ENCODE data around the gene TBX21.

TBX21 gene

GRCh38 chr17:47741109-47741792, 8.2 kb downstream of the TBX21 start:
- ChIA-PET POLR2A (interaction anchor here (1.4 kb wide), 1 partner anchor 37 kb away, joined by 3 read pairs; no protein-coding TSS in a partner anchor), CTCF (interaction anchor here (0.5 to 5.7 kb wide), 14 partner anchors 8 to 1021 kb away, joined by 3 to 58 read pairs (median 4); partner anchors contain the start of gene TBX21)
- H3K4me1 ChIP-seq (ENCODE audit: control insufficient read depth, insufficient read depth, low read length), result no peaks in the 10 kb centered on the region
- no peak overlapping the region for H3K27ac ChIP-seq (ENCODE audit: extremely low read depth, low read depth, low read length)
- H3K4me3 ChIP-seq (ENCODE audit: low read depth, low read length), result no peak overlapping the region
- TF ChIP-seq ZNF10 (tag by site-specific recombination; IDR thresholded peaks at IDR 0.05), result 0 out of 2 replicates have a peak, but pooled peaks have one; percentile 21
- TF ChIP-seq ZNF184 (tag by site-specific recombination; IDR thresholded peaks at IDR 0.05), result no peak
- TF ChIP-seq ELK4 (IDR thresholded peaks at IDR 0.05; ENCODE audit: borderline replicate concordance, low read depth, low read length), result no peak
- TF ChIP-seq ZNF600 (tag by site-specific recombination; IDR thresholded peaks at IDR 0.05), result peak; percentile 78
- no peaks in the 10 kb centered on the region for H3K36me3 ChIP-seq (ENCODE audit: control insufficient read depth in 2 of 2, insufficient read depth in 1 of 2, low read length in 2 of 2)
- H3K9me3 ChIP-seq (ENCODE audit: control insufficient read depth, insufficient read depth, low read depth, low read length), result no peaks in the 10 kb centered on the region

- H3K4me1 ChIP-seq (ENCODE audit: control insufficient read depth, insufficient read depth, low read length), result no peaks in the 10 kb centered on the region
- TF ChIP-seq ZNF843 (tag by site-specific recombination; IDR thresholded peaks at IDR 0.05), result no peak
- peak; percentile 89 for TF ChIP-seq ZNF112 (tag by site-specific recombination; IDR thresholded peaks at IDR 0.05)
- H3K36me3 ChIP-seq (ENCODE audit: control insufficient read depth in 2 of 2, insufficient read depth in 1 of 2, low read length in 2 of 2), result no peaks in the 10 kb centered on the region
- ChIA-PET CTCF (interaction anchor here (0.5 to 5.7 kb wide), 17 partner anchors 9 to 426 kb away, joined by 3 to 58 read pairs (median 4); partner anchors contain the start of gene TBX21), POLR2A (interaction anchor here (1.4 kb wide), 1 partner anchor 37 kb away, joined by 3 read pairs; no protein-coding TSS in a partner anchor)
- H3K27ac ChIP-seq (ENCODE audit: extremely low read depth, low read depth, low read length), result no peak overlapping the region
- H3K4me3 ChIP-seq (ENCODE audit: low read depth, low read length), result no peak overlapping the region
- H3K9me3 ChIP-seq (ENCODE audit: control insufficient read depth, insufficient read depth, low read depth, low read length), result no peaks in the 10 kb centered on the region
Observed at GRCh38 chr17:47741793-47742145, 8.7 kb downstream of the TBX21 start.

- Histone ChIP-seq H3K27ac (ENCODE audit: extremely low read depth, low read depth, low read length) (no peak overlapping the region), H3K9me3 (ENCODE audit: control insufficient read depth, insufficient read depth, low read depth, low read length) (no peaks in the 10 kb centered on the region), H3K36me3 (ENCODE audit: control insufficient read depth in 2 of 2, insufficient read depth in 1 of 2, low read length in 2 of 2) (no peaks in the 10 kb centered on the region), H3K4me1 (ENCODE audit: control insufficient read depth, insufficient read depth, low read length) (no peaks in the 10 kb centered on the region), H3K4me3 (ENCODE audit: low read depth, low read length) (no peak overlapping the region)
- POLR2A ChIA-PET, result no interaction called here
- CTCF ChIA-PET, result interaction anchor here (0.6 to 5.7 kb wide), 19 partner anchors 9 to 427 kb away, joined by 3 to 58 read pairs (median 4); partner anchors contain the start of gene TBX21
- TF ChIP-seq ATF2 (tag by site-specific recombination; IDR thresholded peaks at IDR 0.05; ENCODE audit: low read depth) (no peak), ZNF561 (tag by site-specific recombination; IDR thresholded peaks at IDR 0.05; ENCODE audit: borderline replicate concordance) (no peak), ZNF473 (tag by site-specific recombination; IDR thresholded peaks at IDR 0.05) (no peak), CTCF (tag by site-specific recombination; IDR thresholded peaks at IDR 0.05) (peak; percentile 40; the same call in 1 of the 2 replicates), ZNF654 (tag by site-specific recombination; IDR thresholded peaks at IDR 0.05; ENCODE audit: low read depth) (peak; percentile 32), ZNF302 (tag by site-specific recombination; IDR thresholded peaks at IDR 0.05; ENCODE audit: low read depth) (no peak), ZNF248 (tag by site-specific recombination; IDR thresholded peaks at IDR 0.05) (no peak), ZNF138 (tag by site-specific recombination; IDR thresholded peaks at IDR 0.05; ENCODE audit: borderline replicate concordance) (no peak), EGR2 (tag by site-specific recombination; IDR thresholded peaks at IDR 0.05; ENCODE audit: low read depth) (peak; percentile 91), ZNF513 (tag by site-specific recombination; IDR thresholded peaks at IDR 0.05) (no peak), ZNF677 (tag by site-specific recombination; IDR thresholded peaks at IDR 0.05) (no peak), ZNF621 (tag by site-specific recombination; IDR thresholded peaks at IDR 0.05) (no peak), ZFHX2 (tag by site-specific recombination; conservative IDR thresholded peaks at IDR 0.05) (peak; percentile 90), ZNF202 (tag by site-specific recombination; IDR thresholded peaks at IDR 0.05; ENCODE audit: borderline replicate concordance) (no peak), ZBTB26 (tag by site-specific recombination; optimal IDR thresholded peaks at IDR 0.05) (peak; percentile 18)
Observed at GRCh38 chr17:47742319-47743181, 9.5 kb downstream of the TBX21 start.

Data from HEK293 (cell line).